NCI-H1694 treated with DMSO at 0.1 percent for 48 hours (cell line): ENCODE measurements around the gene RAB11FIP3.
"Not testable (repeated sequence)": the region's sequence is repeated elsewhere in the genome, so short reads cannot be mapped to it uniquely, and the experiment has no call there.

Source experiments
- DNase-seq: peaks from one replicate; lab custom pipeline; 2025; lab: John Stamatoyannopoulos, UW

Gene RAB11FIP3

GRCh38 chr16:495127-495748, 69.8 kb downstream of the RAB11FIP3 start:
- DNase-seq = no peak

- no peak for DNase-seq
These were observed 70.8 kb downstream of the RAB11FIP3 start for GRCh38 chr16:496097-496886.

- no peak for DNase-seq
These were observed 71.8 kb downstream of the RAB11FIP3 start for GRCh38 chr16:497258-497657.

- DNase-seq = no peak
These were observed 74.5 kb downstream of the RAB11FIP3 start for GRCh38 chr16:499924-500323.

GRCh38 chr16:500709-501108, 75.3 kb downstream of the RAB11FIP3 start:
- no peak for DNase-seq

GRCh38 chr16:502179-502943, 76.9 kb downstream of the RAB11FIP3 start:
- no peak for DNase-seq

- DNase-seq = no peak
These were observed 78.0 kb downstream of the RAB11FIP3 start for GRCh38 chr16:503150-504071.

- DNase-seq = no peak
These were observed 80.2 kb downstream of the RAB11FIP3 start for GRCh38 chr16:505479-506245.

GRCh38 chr16:506246-506546, 80.7 kb downstream of the RAB11FIP3 start:
- DNase-seq = no peak

GRCh38 chr16:507527-507926, 82.1 kb downstream of the RAB11FIP3 start:
- not testable (repeated sequence) for DNase-seq

- no peak for DNase-seq
These were observed 82.5 kb downstream of the RAB11FIP3 start for GRCh38 chr16:507996-508395.

GRCh38 chr16:508884-509736, 83.7 kb downstream of the RAB11FIP3 start:
- DNase-seq = no peak

GRCh38 chr16:510066-510825, 84.8 kb downstream of the RAB11FIP3 start:
- no peak for DNase-seq

- no peak for DNase-seq
These were observed 87.4 kb downstream of the RAB11FIP3 start for GRCh38 chr16:512802-513201.

- no peak for DNase-seq
These were observed 88.5 kb downstream of the RAB11FIP3 start for GRCh38 chr16:513950-514349.

- DNase-seq = peak; percentile 40
These were observed 89.9 kb downstream of the RAB11FIP3 start for GRCh38 chr16:515175-515938.

- DNase-seq = no peak
These were observed 90.4 kb downstream of the RAB11FIP3 start for GRCh38 chr16:515939-516226.

- DNase-seq = no peak
These were observed 90.9 kb downstream of the RAB11FIP3 start for GRCh38 chr16:516301-516700.

GRCh38 chr16:518858-519257, 93.4 kb downstream of the RAB11FIP3 start:
- no peak for DNase-seq
